Upper lobe of left lung (tissue), 4 donors: ENCODE data around the gene ZDHHC11B.
"Not testable (repeated sequence)": the region's sequence is repeated elsewhere in the genome, so short reads cannot be mapped to it uniquely, and the experiment has no call there.

ENCODE experiments used
- POLR2AphosphoS5 ChIP-seq, 2 donors: sonication (generic); formaldehyde crosslinking; IDR thresholded peaks; one replicate each; pipeline ENCODE4 v1.5.1; 2017; ENCODE audit warnings: antibody characterized with exemption in 2 of 2
- TF ChIP-seq, protein P1 (sequence below), 6 experiments: fragments of 450-650 bp in 4 of 6; fragments of 200-600 bp in 2 of 6; sonication (generic) in 2 of 6; IDR thresholded peaks; one replicate each; pipeline ENCODE4 v1.5.1; 2016 to 2019; ENCODE audit warnings: antibody characterized with exemption in 6 of 6

DNA sequence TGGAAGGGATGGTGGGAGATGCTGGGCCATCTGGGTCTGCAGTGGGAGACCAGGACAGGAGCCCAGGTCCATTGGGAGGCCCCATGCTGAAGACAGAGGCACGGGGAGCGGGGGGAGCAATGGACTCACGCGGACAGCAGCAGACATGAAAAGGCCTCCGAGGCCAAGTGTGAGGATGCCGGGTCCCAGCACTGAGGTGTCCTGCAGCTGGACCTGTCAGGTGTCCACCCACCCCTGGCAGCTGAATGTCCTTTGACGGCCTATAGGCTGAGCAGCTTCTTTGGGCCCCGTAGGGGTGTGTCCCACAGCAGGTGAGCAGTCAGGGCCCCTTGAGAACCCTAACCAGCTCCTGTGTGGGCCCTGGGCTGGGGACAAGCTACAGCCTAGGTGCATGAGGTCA lies 88.3 kb downstream of the ZDHHC11B start:
- TF ChIP-seq POLR2AphosphoS5 (IDR thresholded peaks at IDR 0.05) = not testable (repeated sequence)
- TF ChIP-seq, protein P1, sequence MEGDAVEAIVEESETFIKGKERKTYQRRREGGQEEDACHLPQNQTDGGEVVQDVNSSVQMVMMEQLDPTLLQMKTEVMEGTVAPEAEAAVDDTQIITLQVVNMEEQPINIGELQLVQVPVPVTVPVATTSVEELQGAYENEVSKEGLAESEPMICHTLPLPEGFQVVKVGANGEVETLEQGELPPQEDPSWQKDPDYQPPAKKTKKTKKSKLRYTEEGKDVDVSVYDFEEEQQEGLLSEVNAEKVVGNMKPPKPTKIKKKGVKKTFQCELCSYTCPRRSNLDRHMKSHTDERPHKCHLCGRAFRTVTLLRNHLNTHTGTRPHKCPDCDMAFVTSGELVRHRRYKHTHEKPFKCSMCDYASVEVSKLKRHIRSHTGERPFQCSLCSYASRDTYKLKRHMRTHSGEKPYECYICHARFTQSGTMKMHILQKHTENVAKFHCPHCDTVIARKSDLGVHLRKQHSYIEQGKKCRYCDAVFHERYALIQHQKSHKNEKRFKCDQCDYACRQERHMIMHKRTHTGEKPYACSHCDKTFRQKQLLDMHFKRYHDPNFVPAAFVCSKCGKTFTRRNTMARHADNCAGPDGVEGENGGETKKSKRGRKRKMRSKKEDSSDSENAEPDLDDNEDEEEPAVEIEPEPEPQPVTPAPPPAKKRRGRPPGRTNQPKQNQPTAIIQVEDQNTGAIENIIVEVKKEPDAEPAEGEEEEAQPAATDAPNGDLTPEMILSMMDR (IDR thresholded peaks at IDR 0.05) = not testable (repeated sequence)
